K562 (cell line): ENCODE results near the gene GATA5. TPM values are rescaled to one million over a fixed set of nuclear protein-coding genes. Genes with fewer than 3 reads are reported as not detected.
A peak's percentile ranks its signal among the peaks of the same experiment; 100 is the strongest.

Experiments
- ATAC-seq: fragments of 200-7000 bp; cut with Tn5 transposase; 3 replicates; pipeline ENCODE4 v1.9.1; 2020; ENCODE audit warnings: moderate library complexity
- BruUV-seq: library from RNA; stranded (reverse); fragments of 400-500 nt; replicated peaks from 2 replicates; lab custom pipeline; 2021; lab: Mats Ljungman, UMichigan
- CTCF ChIA-PET: fragments of 300-600 bp; formaldehyde crosslinking; extraction: SDS; loops from one replicate; lab custom pipeline; 2021; ENCODE audit warnings: low intra/inter-chr PET ratio; lab: Yijun Ruan, JAX
- POLR2A ChIA-PET: fragments of 300-600, 350-650 bp; sonication (Branson Sonifier 250); formaldehyde crosslinking; extraction: SDS; loops from one replicate; lab custom pipeline; 2021; ENCODE audit warnings: antibody characterized with exemption, inconsistent platforms; lab: Yijun Ruan, JAX
- DNase-seq, 4 experiments: peaks; one replicate each; pipeline versions ENCODE4 v3.0.0 to v3.0.0-alpha.2; 2011 to 2018; ENCODE audit warnings: low spot score in 3 of 4, mixed read lengths in 3 of 4; ENCODE audit errors: extremely low read depth in 1 of 4
- FAIRE-seq: peaks from 2 replicates; lab custom pipeline; 2011; peaks lifted over from hg19 to GRCh38; lab: Jason Lieb, UNC
- H2AFZ ChIP-seq: 2 replicates; pipeline ENCODE4 v1.6.0; 2011; ENCODE audit warnings: low read depth, low read length, control low read depth, inconsistent platforms
- H3K27ac ChIP-seq: fragments of 200-600 bp; 3 replicates; pipeline ENCODE4 v1.8.0; 2011; ENCODE audit warnings: low read depth, mild to moderate bottlenecking, control low read depth, inconsistent platforms, low read length, moderate library complexity, mixed read lengths; ENCODE audit errors: extremely low read depth
- H3K27me3 ChIP-seq, 2 experiments: fragments of 300-600 bp in 1 of 2; 2 replicates in 1 of 2; 3 replicates in 1 of 2; pipeline versions ENCODE4 v1.6.0 to v1.8.0; 2011; ENCODE audit warnings: inconsistent platforms in 2 of 2, low read length in 2 of 2, mild to moderate bottlenecking in 1 of 2, mixed read lengths in 1 of 2, moderate library complexity in 1 of 2; ENCODE audit not compliant: control insufficient read depth in 2 of 2, insufficient read depth in 2 of 2
- H3K36me3 ChIP-seq: fragments of 300-600 bp; 3 replicates; pipeline ENCODE4 v1.8.0; 2011; ENCODE audit warnings: mild to moderate bottlenecking, low read length, inconsistent platforms; ENCODE audit not compliant: control insufficient read depth, insufficient read depth
- H3K4me1 ChIP-seq, 2 experiments: fragments of 200-600 bp in 1 of 2; replicated peaks in 1 of 2; 2 replicates in 1 of 2; 3 replicates in 1 of 2; pipeline versions ENCODE4 v1.5.1 to v1.8.0; 2011; ENCODE audit warnings: inconsistent platforms in 2 of 2, low read length in 2 of 2, mild to moderate bottlenecking in 1 of 2, mixed read lengths in 1 of 2, moderate library complexity in 1 of 2; ENCODE audit not compliant: control insufficient read depth in 2 of 2, insufficient read depth in 2 of 2
- H3K4me2 ChIP-seq: 2 replicates; pipeline ENCODE4 v1.6.1; 2011; ENCODE audit warnings: low read length, control low read depth, inconsistent platforms, mixed read lengths; ENCODE audit not compliant: insufficient read depth
- H3K4me3 ChIP-seq: fragments of 200-600 bp; sonication (generic), shearing (Covaris generic); 2 replicates; pipeline ENCODE4 v1.5.1; 2016; ENCODE audit warnings: control low read depth, inconsistent platforms
- H3K79me2 ChIP-seq: fragments of 200-600 bp; 3 replicates; pipeline ENCODE4 v1.8.0; 2011; ENCODE audit warnings: low read length, inconsistent platforms; ENCODE audit not compliant: control insufficient read depth, insufficient read depth
- H3K9ac ChIP-seq, 2 experiments: 2 replicates each; pipeline versions ENCODE4 v1.6.0 to v1.6.1; 2011; ENCODE audit warnings: low read depth in 2 of 2, low read length in 2 of 2, control low read depth in 1 of 2, inconsistent platforms in 1 of 2, mild to moderate bottlenecking in 1 of 2, mixed read lengths in 1 of 2; ENCODE audit not compliant: insufficient read depth in 1 of 2
- H3K9me1 ChIP-seq: one replicate; pipeline ENCODE4 v1.6.0; 2011; ENCODE audit warnings: inconsistent platforms, mild to moderate bottlenecking, low read length, moderate library complexity; ENCODE audit not compliant: control insufficient read depth, insufficient read depth
- H3K9me3 ChIP-seq: replicated peaks from 2 replicates; pipeline ENCODE4 v1.5.1; 2011; ENCODE audit warnings: low read depth, low read length, inconsistent platforms; ENCODE audit not compliant: control insufficient read depth, insufficient read depth
- H4K20me1 ChIP-seq: replicated peaks from 2 replicates; pipeline ENCODE4 v1.6.1; 2011; ENCODE audit warnings: low read length, inconsistent platforms, mixed read lengths; ENCODE audit not compliant: control insufficient read depth, insufficient read depth
- CREBBP ChIP-seq: IDR thresholded peaks from one replicate; pipeline ENCODE4 v1.6.1; 2012; ENCODE audit warnings: low read depth, mild to moderate bottlenecking, control low read depth, inconsistent platforms, low read length
- ESRRA ChIP-seq: fragments of 450-650 bp; IDR thresholded peaks from 2 replicates; pipeline ENCODE4 v1.6.1; 2014; ENCODE audit warnings: low read depth, mild to moderate bottlenecking, moderate library complexity, borderline replicate concordance
- NCOA1 ChIP-seq: fragments of 450-650 bp; IDR thresholded peaks from 2 replicates; pipeline ENCODE4 v1.6.1; 2016; ENCODE audit warnings: low read depth
- SIN3B ChIP-seq: fragments of 450-650 bp; IDR thresholded peaks from 2 replicates; pipeline ENCODE4 v1.6.1; 2017; ENCODE audit warnings: low read depth, mild to moderate bottlenecking, moderate library complexity
- ZFPM2 ChIP-seq: fragments of 250-450 bp; sonication (Bioruptor Pico); IDR thresholded peaks from 2 replicates; pipeline ENCODE4 v1.5.1; 2022; ENCODE audit warnings: mild to moderate bottlenecking
- WGBS: fragments of 100-300 bp; shearing (Covaris generic); methylation state at CpG from one replicate; pipeline ENCODE4 v1.1.6; 2016; ENCODE audit warnings: low coverage, mixed read lengths; ENCODE audit not compliant: insufficient coverage; ENCODE audit errors: missing lambda C conversion rate; 5-methylcytosine and 5-hydroxymethylcytosine counted together
- in situ Hi-C: fragments of 300-500 bp; cut with MboI; formaldehyde crosslinking; loops from 4 replicates; pipeline ENCODE4 v1.15.0; 2018; ENCODE audit warnings: inconsistent platforms, mixed read lengths
- intact Hi-C: fragments of 100-400 bp; cut with micrococcal nuclease; formaldehyde crosslinking; loops from 2 replicates; pipeline ENCODE4 v1.14.2; 2022
- polyA plus RNA-seq, 8 experiments: library from polyadenylated mRNA; depleted of rRNA in 4 of 8; stranded (reverse) in 5 of 8; unstranded in 3 of 8; fragments of >200 nt; fragmentation: Nextera tagmentation in 2 of 8; fragmentation: Illumina TruSeq in 1 of 8; extraction: Ambion mirVana in 2 of 8; extraction: Trizol in 1 of 8; gene quantifications; 2 replicates each; pipeline versions ENCODE4 v1.2.1 to v1.2.3, GENCODE V29; 2011 to 2014; ENCODE audit warnings: inconsistent platforms in 1 of 8, missing spikeins in 1 of 8
- total RNA-seq, 7 experiments: library from RNA; depleted of rRNA in 6 of 7; stranded (reverse); fragments of >200 nt in 6 of 7; fragmentation: Illumina TruSeq in 2 of 7; extraction: Trizol in 2 of 7; gene quantifications; 2 replicates each; pipeline versions ENCODE4 v1.2.1 to v1.2.3, GENCODE V29; 2011 to 2021; ENCODE audit warnings: low replicate concordance in 1 of 7
- TF ChIP-seq, protein P1 (sequence below): sonication (generic); formaldehyde crosslinking; IDR thresholded peaks from 2 replicates; pipeline ENCODE4 v1.9.0; 2022; ENCODE audit warnings: mild to moderate bottlenecking, missing genetic modification reagents
- TF ChIP-seq, protein P2 (sequence below): sonication (generic); formaldehyde crosslinking; IDR thresholded peaks from 2 replicates; pipeline ENCODE4 v1.8.0; 2022; ENCODE audit warnings: mild to moderate bottlenecking, missing genetic modification reagents
- TF ChIP-seq, protein P3 (sequence below): sonication (generic); formaldehyde crosslinking; IDR thresholded peaks from 2 replicates; pipeline ENCODE4 v1.4.0; 2020; ENCODE audit warnings: mild to moderate bottlenecking, missing genetic modification reagents
- TF ChIP-seq, protein P4 (sequence below): fragments of 250-450 bp; sonication (Bioruptor Pico); IDR thresholded peaks from 2 replicates; pipeline ENCODE4 v1.8.0; 2022; ENCODE audit warnings: inconsistent platforms, mild to moderate bottlenecking, moderate library complexity, borderline replicate concordance

GATA5 gene
- total and polyA plus RNA-seq, 9 of the 15 experiments (the other 6 are each of a cell fraction or from before 2014, with no cell fraction given) = 0.09 to 0.57 (median 0.20) TPM; not detected in 3

DNA sequence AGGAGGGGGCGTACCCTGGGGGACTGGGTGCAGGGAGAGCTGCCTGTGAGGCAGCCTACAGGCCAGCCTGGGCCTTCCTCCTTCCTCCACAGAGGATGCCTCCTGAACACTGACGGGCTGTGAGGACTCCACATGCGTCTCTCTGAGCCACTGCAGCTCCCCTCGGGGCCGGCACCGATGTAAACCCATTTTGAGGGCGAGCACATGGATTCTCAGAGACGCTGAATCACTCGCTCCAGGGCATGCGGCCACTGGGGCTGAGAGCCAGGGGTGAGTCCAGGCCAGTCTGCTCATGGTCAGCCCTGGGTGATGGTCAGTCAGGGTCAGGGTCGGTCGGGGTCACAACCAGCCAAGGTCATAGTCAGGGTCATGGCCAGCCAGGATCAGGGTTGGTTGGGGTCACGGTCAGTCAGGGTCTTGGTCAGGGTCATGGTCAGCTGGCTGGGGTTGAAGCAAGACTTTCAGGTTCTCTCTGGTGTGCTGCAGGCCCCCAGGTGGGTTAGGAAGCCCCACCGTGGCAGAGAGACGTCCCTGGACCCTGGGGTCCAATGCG is 33.7 kb downstream of the GATA5 start:
- Histone ChIP-seq H3K4me2 (no peak overlapping the region), H3K79me2 (no peaks in the 10 kb centered on the region), H3K36me3 (no peaks in the 10 kb centered on the region), H3K4me3 (no peak overlapping the region), H3K9ac (peak overlapping the region in 1 of 2 experiments; percentile 55; a peak in 1 of 4 replicates), H3K4me1 (peaks cover 9 to 46% of the 10 kb centered on the region in 2 experiments; a peak in 4 of 5 replicates), H3K27me3 (peaks cover 15 to 42% of the 10 kb centered on the region in 2 experiments; a peak in 4 of 5 replicates), H4K20me1 (no peaks in the 10 kb centered on the region; the same call in 1 of the 2 replicates), H3K9me1 (no peaks in the 10 kb centered on the region), H3K9me3 (no peaks in the 10 kb centered on the region), H3K27ac (no peak overlapping the region), H2AFZ (no peak overlapping the region)
- intact Hi-C loops (no loop called here), in situ Hi-C loops (no loop called here)
- POLR2A ChIA-PET = interaction anchor here (1.3 kb wide), 1 partner anchor 24 kb away, joined by 3 read pairs; no protein-coding TSS in a partner anchor
- BruUV-seq = no TSS peak
- TF ChIP-seq, protein P1, sequence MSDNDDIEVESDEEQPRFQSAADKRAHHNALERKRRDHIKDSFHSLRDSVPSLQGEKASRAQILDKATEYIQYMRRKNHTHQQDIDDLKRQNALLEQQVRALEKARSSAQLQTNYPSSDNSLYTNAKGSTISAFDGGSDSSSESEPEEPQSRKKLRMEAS = peak; percentile 78
- TF ChIP-seq, protein P2, sequence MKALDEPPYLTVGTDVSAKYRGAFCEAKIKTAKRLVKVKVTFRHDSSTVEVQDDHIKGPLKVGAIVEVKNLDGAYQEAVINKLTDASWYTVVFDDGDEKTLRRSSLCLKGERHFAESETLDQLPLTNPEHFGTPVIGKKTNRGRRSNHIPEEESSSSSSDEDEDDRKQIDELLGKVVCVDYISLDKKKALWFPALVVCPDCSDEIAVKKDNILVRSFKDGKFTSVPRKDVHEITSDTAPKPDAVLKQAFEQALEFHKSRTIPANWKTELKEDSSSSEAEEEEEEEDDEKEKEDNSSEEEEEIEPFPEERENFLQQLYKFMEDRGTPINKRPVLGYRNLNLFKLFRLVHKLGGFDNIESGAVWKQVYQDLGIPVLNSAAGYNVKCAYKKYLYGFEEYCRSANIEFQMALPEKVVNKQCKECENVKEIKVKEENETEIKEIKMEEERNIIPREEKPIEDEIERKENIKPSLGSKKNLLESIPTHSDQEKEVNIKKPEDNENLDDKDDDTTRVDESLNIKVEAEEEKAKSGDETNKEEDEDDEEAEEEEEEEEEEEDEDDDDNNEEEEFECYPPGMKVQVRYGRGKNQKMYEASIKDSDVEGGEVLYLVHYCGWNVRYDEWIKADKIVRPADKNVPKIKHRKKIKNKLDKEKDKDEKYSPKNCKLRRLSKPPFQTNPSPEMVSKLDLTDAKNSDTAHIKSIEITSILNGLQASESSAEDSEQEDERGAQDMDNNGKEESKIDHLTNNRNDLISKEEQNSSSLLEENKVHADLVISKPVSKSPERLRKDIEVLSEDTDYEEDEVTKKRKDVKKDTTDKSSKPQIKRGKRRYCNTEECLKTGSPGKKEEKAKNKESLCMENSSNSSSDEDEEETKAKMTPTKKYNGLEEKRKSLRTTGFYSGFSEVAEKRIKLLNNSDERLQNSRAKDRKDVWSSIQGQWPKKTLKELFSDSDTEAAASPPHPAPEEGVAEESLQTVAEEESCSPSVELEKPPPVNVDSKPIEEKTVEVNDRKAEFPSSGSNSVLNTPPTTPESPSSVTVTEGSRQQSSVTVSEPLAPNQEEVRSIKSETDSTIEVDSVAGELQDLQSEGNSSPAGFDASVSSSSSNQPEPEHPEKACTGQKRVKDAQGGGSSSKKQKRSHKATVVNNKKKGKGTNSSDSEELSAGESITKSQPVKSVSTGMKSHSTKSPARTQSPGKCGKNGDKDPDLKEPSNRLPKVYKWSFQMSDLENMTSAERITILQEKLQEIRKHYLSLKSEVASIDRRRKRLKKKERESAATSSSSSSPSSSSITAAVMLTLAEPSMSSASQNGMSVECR = no peak
- TF ChIP-seq, protein P3, sequence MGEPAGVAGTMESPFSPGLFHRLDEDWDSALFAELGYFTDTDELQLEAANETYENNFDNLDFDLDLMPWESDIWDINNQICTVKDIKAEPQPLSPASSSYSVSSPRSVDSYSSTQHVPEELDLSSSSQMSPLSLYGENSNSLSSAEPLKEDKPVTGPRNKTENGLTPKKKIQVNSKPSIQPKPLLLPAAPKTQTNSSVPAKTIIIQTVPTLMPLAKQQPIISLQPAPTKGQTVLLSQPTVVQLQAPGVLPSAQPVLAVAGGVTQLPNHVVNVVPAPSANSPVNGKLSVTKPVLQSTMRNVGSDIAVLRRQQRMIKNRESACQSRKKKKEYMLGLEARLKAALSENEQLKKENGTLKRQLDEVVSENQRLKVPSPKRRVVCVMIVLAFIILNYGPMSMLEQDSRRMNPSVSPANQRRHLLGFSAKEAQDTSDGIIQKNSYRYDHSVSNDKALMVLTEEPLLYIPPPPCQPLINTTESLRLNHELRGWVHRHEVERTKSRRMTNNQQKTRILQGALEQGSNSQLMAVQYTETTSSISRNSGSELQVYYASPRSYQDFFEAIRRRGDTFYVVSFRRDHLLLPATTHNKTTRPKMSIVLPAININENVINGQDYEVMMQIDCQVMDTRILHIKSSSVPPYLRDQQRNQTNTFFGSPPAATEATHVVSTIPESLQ (CRISPR knock-in tag) = no peak
- TF ChIP-seq, protein P4, sequence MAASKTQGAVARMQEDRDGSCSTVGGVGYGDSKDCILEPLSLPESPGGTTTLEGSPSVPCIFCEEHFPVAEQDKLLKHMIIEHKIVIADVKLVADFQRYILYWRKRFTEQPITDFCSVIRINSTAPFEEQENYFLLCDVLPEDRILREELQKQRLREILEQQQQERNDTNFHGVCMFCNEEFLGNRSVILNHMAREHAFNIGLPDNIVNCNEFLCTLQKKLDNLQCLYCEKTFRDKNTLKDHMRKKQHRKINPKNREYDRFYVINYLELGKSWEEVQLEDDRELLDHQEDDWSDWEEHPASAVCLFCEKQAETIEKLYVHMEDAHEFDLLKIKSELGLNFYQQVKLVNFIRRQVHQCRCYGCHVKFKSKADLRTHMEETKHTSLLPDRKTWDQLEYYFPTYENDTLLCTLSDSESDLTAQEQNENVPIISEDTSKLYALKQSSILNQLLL (CRISPR knock-in tag) = no peak
- TF ChIP-seq ESRRA (peak; percentile 58; the same call in 1 of the 2 replicates), CREBBP (no peak), SIN3B (no peak), NCOA1 (no peak), ZFPM2 (CRISPR knock-in tag) (no peak)
- CTCF ChIA-PET = no interaction called here
- no peak for DNase-seq
- peak; percentile 12; the same call in 1 of the 3 replicates for ATAC-seq
- FAIRE-seq = no peak
- WGBS = 12% methylated on average over 14 of the region's 16 CpGs
